Hepatocyte (in vitro differentiated cells): ENCODE data around the gene ATP8A2. TPM values are rescaled to one million over a fixed set of nuclear protein-coding genes. Genes with fewer than 3 reads are reported as not detected.

Experiments
- DNase-seq: peaks from one replicate; pipeline ENCODE4 v3.0.0-alpha.2; 2016; ENCODE audit warnings: low spot score
- H2AFZ ChIP-seq: fragments of 200-600 bp; sonication (generic); 2 replicates; pipeline ENCODE4 v1.6.0; 2016; ENCODE audit warnings: antibody characterized with exemption, mild to moderate bottlenecking
- H3K27ac ChIP-seq: fragments of 200-600 bp; sonication (generic); 2 replicates; pipeline ENCODE4 v1.5.1; 2016; ENCODE audit warnings: mild to moderate bottlenecking
- H3K27me3 ChIP-seq: fragments of 200-600 bp; sonication (generic); 2 replicates; pipeline ENCODE4 v1.6.1; 2016
- H3K36me3 ChIP-seq: fragments of 200-600 bp; sonication (generic); replicated peaks from 2 replicates; pipeline ENCODE4 v1.5.1; 2016; ENCODE audit warnings: low read depth; ENCODE audit not compliant: insufficient read depth
- H3K4me1 ChIP-seq: fragments of 200-600 bp; sonication (generic); 2 replicates; pipeline ENCODE4 v1.5.1; 2016; ENCODE audit warnings: mild to moderate bottlenecking, moderate library complexity; ENCODE audit not compliant: insufficient read depth
- H3K4me2 ChIP-seq: fragments of 200-600 bp; sonication (generic); 2 replicates; pipeline ENCODE4 v1.6.0; 2016
- H3K4me3 ChIP-seq: fragments of 200-600 bp; sonication (generic); 2 replicates; pipeline ENCODE4 v1.5.1; 2016; ENCODE audit warnings: mild to moderate bottlenecking
- H3K79me2 ChIP-seq: fragments of 200-600 bp; sonication (generic); 2 replicates; pipeline ENCODE4 v1.6.0; 2017; ENCODE audit warnings: mild to moderate bottlenecking
- H3K9me2 ChIP-seq: fragments of 200-600 bp; sonication (generic); replicated peaks from 2 replicates; pipeline ENCODE4 v1.6.0; 2017; ENCODE audit warnings: mild to moderate bottlenecking; ENCODE audit not compliant: insufficient read depth
- H3K9me3 ChIP-seq: fragments of 200-600 bp; sonication (generic); 2 replicates; pipeline ENCODE4 v1.5.1; 2016; ENCODE audit warnings: low read depth, mild to moderate bottlenecking
- H4K20me1 ChIP-seq: fragments of 200-600 bp; sonication (generic); 2 replicates; pipeline ENCODE4 v1.6.0; 2016; ENCODE audit warnings: mild to moderate bottlenecking; ENCODE audit not compliant: insufficient read depth, poor library complexity, severe bottlenecking
- CTCF ChIP-seq: fragments of 200-600 bp; sonication (generic); IDR thresholded peaks from 2 replicates; pipeline ENCODE4 v1.5.1; 2016; ENCODE audit warnings: antibody characterized with exemption, mild to moderate bottlenecking; ENCODE audit not compliant: poor library complexity
- EZH2 ChIP-seq: fragments of 200-600 bp; sonication (generic); IDR thresholded peaks from 2 replicates; pipeline ENCODE4 v1.6.1; 2016; ENCODE audit warnings: antibody characterized with exemption, mild to moderate bottlenecking, borderline replicate concordance
- EZH2phosphoT487 ChIP-seq: fragments of 200-600 bp; sonication (generic); IDR thresholded peaks from one replicate; pipeline ENCODE4 v1.6.1; 2018; ENCODE audit warnings: antibody characterized with exemption, mild to moderate bottlenecking, low read depth, moderate library complexity; ENCODE audit not compliant: unreplicated experiment, severe bottlenecking
- WGBS: methylation state at CpG from one replicate; pipeline ENCODE4 v1.1.6; 2016; ENCODE audit warnings: low lambda C conversion rate; ENCODE audit errors: missing lambda C conversion rate; 5-methylcytosine and 5-hydroxymethylcytosine counted together
- polyA plus RNA-seq: library from polyadenylated mRNA; unstranded; fragments of >200 nt; fragmentation: Nextera tagmentation; extraction: Ambion mirVana; gene quantifications from 2 replicates; pipeline ENCODE4 v1.2.1, GENCODE V29; 2016
- total RNA-seq: library from RNA; depleted of rRNA; stranded (reverse); fragments of >200 nt; gene quantifications from 2 replicates; pipeline ENCODE4 v1.2.3, GENCODE V29; 2014

Gene ATP8A2
- total and polyA plus RNA-seq, 2 experiments from 2014 or later = 2.1 to 3.1 TPM

GRCh38 chr13:26034018-26034417 lies 662.2 kb downstream of the ATP8A2 start:
- Histone ChIP-seq H3K79me2 (no peaks in the 10 kb centered on the region), H3K4me1 (no peaks in the 10 kb centered on the region), H3K9me3 (no peaks in the 10 kb centered on the region), H3K27ac (no peak overlapping the region), H3K4me2 (no peak overlapping the region), H3K4me3 (no peak overlapping the region), H3K36me3 (no peaks in the 10 kb centered on the region), H3K27me3 (peaks cover 1% of the 10 kb centered on the region), H2AFZ (no peak overlapping the region), H3K9me2 (no peaks in the 10 kb centered on the region), H4K20me1 (no peaks in the 10 kb centered on the region)
- TF ChIP-seq EZH2 (no peak), EZH2phosphoT487 (no peak), CTCF (no peak)
- DNase-seq = no peak
- WGBS = 82% methylated on average over 3 of the region's 3 CpGs

GRCh38 chr13:26036383-26036782 lies 664.6 kb downstream of the ATP8A2 start:
- WGBS = 100% methylated on average over 4 of the region's 4 CpGs
- Histone ChIP-seq H3K4me1 (no peaks in the 10 kb centered on the region), H3K9me3 (no peaks in the 10 kb centered on the region), H3K4me2 (no peak overlapping the region), H3K27me3 (no peaks in the 10 kb centered on the region), H3K79me2 (no peaks in the 10 kb centered on the region), H4K20me1 (no peaks in the 10 kb centered on the region), H3K36me3 (no peaks in the 10 kb centered on the region), H3K9me2 (no peaks in the 10 kb centered on the region), H3K27ac (no peak overlapping the region), H3K4me3 (no peak overlapping the region), H2AFZ (no peak overlapping the region)
- DNase-seq = no peak
- TF ChIP-seq EZH2phosphoT487 = no peak
- no peak for TF ChIP-seq CTCF
- TF ChIP-seq EZH2 = no peak

GRCh38 chr13:26037302-26037701 lies 665.5 kb downstream of the ATP8A2 start:
- Histone ChIP-seq H4K20me1 (no peaks in the 10 kb centered on the region), H3K4me1 (no peaks in the 10 kb centered on the region), H3K79me2 (no peaks in the 10 kb centered on the region), H3K27ac (no peak overlapping the region), H3K36me3 (no peaks in the 10 kb centered on the region), H3K9me2 (no peaks in the 10 kb centered on the region), H3K9me3 (no peaks in the 10 kb centered on the region), H3K4me3 (no peak overlapping the region), H2AFZ (no peak overlapping the region), H3K27me3 (no peaks in the 10 kb centered on the region), H3K4me2 (no peak overlapping the region)
- WGBS = 80% methylated on average over 2 of the region's 2 CpGs
- no peak for DNase-seq
- TF ChIP-seq EZH2phosphoT487 (no peak), CTCF (peak; percentile 20)

- H3K36me3 ChIP-seq = no peaks in the 10 kb centered on the region
- no peaks in the 10 kb centered on the region for H3K79me2 ChIP-seq
- H3K4me3 ChIP-seq = no peak overlapping the region
- H3K9me2 ChIP-seq = no peaks in the 10 kb centered on the region
- H2AFZ ChIP-seq = no peak overlapping the region
- H3K27ac ChIP-seq = no peak overlapping the region
- no peak overlapping the region for H3K4me2 ChIP-seq
- no peaks in the 10 kb centered on the region for H3K27me3 ChIP-seq
- no peaks in the 10 kb centered on the region for H3K4me1 ChIP-seq
- no peaks in the 10 kb centered on the region for H4K20me1 ChIP-seq
- H3K9me3 ChIP-seq = no peaks in the 10 kb centered on the region
- TF ChIP-seq EZH2phosphoT487 = no peak
- TF ChIP-seq EZH2 = no peak
- TF ChIP-seq CTCF = no peak
- no peak for DNase-seq
- WGBS = 92% methylated on average over 8 of the region's 8 CpGs
Observed at GRCh38 chr13:26038931-26039475, 667.2 kb downstream of the ATP8A2 start.
